ENCODE measurements around the gene TUBA4A. TPM values are rescaled to one million over a fixed set of nuclear protein-coding genes. Genes with fewer than 3 reads are reported as not detected.
A peak's percentile ranks its signal among the peaks of the same experiment; 100 is the strongest.

Gene TUBA4A
- total and polyA plus RNA-seq, 9 of the 15 experiments (the other 6 are each of a cell fraction or from before 2014, with no cell fraction given), result 25.1 to 174 (median 42.4) TPM

DNA sequence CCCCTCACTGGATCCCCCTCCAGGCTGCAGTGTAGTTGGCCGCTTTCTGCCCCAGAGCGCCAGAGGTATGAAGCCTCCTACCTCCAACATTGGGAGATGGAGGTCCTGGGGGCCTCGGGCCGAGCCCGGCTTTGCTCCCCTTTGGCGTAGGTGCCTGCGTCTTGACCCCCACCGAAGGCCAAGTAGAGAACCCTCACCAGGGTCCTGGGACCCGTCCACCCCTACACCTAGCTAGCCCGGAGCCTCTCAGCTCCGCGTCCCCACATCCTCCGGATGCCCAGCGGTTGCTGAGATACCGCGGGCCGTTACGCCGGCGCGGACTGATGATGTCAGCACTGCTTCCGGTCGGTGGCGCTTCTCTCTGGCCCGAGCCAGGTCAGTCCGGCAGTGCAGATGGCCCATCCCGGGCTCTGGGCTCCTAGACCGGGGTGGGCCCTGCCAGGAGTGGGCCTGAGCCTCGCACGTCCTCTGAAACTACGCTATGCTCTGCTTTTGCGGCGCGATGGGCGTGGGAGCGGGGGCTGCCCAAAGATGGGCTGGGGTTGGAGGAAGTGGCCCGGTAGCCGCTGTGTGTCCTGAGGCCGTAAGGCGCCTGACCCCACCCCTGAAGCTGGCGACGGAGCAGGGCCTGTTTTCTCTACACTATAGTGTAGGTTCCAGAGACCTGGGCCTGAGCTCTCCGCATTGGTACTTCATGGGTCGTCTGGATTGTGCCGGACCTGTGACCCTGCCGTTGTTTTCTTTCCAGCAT, 8.4 kb downstream of the TUBA4A start, which contains the start of the genes GLB1L and STK16 (continued):
- TF ChIP-seq, protein P1, sequence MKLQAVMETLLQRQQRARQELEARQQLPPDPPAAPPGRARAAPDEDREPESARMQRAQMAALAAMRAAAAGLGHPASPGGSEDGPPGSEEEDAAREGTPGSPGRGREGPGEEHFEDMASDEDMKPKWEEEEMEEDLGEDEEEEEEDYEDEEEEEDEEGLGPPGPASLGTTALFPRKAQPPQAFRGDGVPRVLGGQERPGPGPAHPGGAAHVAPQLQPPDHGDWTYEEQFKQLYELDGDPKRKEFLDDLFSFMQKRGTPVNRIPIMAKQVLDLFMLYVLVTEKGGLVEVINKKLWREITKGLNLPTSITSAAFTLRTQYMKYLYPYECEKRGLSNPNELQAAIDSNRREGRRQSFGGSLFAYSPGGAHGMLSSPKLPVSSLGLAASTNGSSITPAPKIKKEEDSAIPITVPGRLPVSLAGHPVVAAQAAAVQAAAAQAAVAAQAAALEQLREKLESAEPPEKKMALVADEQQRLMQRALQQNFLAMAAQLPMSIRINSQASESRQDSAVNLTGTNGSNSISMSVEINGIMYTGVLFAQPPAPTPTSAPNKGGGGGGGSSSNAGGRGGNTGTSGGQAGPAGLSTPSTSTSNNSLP (IDR thresholded peaks at IDR 0.05; ENCODE audit: borderline replicate concordance, low read depth, low read length), result no peak
- TF ChIP-seq ARNT (IDR thresholded peaks at IDR 0.05), result no peak
- no peak for TF ChIP-seq BCL6 (CRISPR knock-in tag; IDR thresholded peaks at IDR 0.05)
- no peak for TF ChIP-seq RBM14 (IDR thresholded peaks at IDR 0.05; ENCODE audit: borderline replicate concordance, insufficient read depth, low read depth, low read length)
- TF ChIP-seq, protein P2, sequence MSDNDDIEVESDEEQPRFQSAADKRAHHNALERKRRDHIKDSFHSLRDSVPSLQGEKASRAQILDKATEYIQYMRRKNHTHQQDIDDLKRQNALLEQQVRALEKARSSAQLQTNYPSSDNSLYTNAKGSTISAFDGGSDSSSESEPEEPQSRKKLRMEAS (CRISPR knock-in tag; IDR thresholded peaks at IDR 0.05), result peak; percentile 77
- no peak for TF ChIP-seq ZNF75A (CRISPR knock-in tag; IDR thresholded peaks at IDR 0.05)
- TF ChIP-seq PYGO2 (tag; IDR thresholded peaks at IDR 0.05), result no peak
- TF ChIP-seq, protein P3, sequence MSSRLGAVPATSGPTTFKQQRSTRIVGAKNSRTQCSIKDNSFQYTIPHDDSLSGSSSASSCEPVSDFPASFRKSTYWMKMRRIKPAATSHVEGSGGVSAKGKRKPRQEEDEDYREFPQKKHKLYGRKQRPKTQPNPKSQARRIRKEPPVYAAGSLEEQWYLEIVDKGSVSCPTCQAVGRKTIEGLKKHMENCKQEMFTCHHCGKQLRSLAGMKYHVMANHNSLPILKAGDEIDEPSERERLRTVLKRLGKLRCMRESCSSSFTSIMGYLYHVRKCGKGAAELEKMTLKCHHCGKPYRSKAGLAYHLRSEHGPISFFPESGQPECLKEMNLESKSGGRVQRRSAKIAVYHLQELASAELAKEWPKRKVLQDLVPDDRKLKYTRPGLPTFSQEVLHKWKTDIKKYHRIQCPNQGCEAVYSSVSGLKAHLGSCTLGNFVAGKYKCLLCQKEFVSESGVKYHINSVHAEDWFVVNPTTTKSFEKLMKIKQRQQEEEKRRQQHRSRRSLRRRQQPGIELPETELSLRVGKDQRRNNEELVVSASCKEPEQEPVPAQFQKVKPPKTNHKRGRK (tag; IDR thresholded peaks at IDR 0.05), result no peak
- TF ChIP-seq ELF2 (CRISPR knock-in tag; IDR thresholded peaks at IDR 0.05), result peak; percentile 50; the same call in 1 of the 2 replicates
- no peak for TF ChIP-seq SOX6 (IDR thresholded peaks at IDR 0.05)
- TF ChIP-seq ZNF589 (CRISPR knock-in tag; IDR thresholded peaks at IDR 0.05; ENCODE audit: low read depth), result no peak
- TF ChIP-seq RBM22 (IDR thresholded peaks at IDR 0.05; ENCODE audit: low read depth, low read length, poor library complexity, severe bottlenecking), result peak; percentile 77
- TF ChIP-seq CREBBP (IDR thresholded peaks at IDR 0.05; ENCODE audit: low read depth, low read length), result no peak
- TF ChIP-seq MYC (IDR thresholded peaks at IDR 0.05; ENCODE audit: low read depth, low read length), result peak; percentile 71; the same call in 1 of the 2 replicates
- TF ChIP-seq MYC (CRISPR knock-in tag; IDR thresholded peaks at IDR 0.05; ENCODE audit: borderline replicate concordance, low read depth), result no peak
- TF ChIP-seq U2AF2 (optimal IDR thresholded peaks at IDR 0.05; ENCODE audit: low read depth, low read length), result no peak
- TF ChIP-seq NFYB (IDR thresholded peaks at IDR 0.05; ENCODE audit: extremely low read depth, insufficient read length), result no peak
- peak; percentile 92 for TF ChIP-seq GABPA (tag; conservative IDR thresholded peaks at IDR 0.05; ENCODE audit: low read depth)
- TF ChIP-seq XRCC3 (IDR thresholded peaks at IDR 0.05), result no peak
- TF ChIP-seq KAT2B (IDR thresholded peaks at IDR 0.05; ENCODE audit: low read depth, low read length), result no peak
- TF ChIP-seq, protein P4, sequence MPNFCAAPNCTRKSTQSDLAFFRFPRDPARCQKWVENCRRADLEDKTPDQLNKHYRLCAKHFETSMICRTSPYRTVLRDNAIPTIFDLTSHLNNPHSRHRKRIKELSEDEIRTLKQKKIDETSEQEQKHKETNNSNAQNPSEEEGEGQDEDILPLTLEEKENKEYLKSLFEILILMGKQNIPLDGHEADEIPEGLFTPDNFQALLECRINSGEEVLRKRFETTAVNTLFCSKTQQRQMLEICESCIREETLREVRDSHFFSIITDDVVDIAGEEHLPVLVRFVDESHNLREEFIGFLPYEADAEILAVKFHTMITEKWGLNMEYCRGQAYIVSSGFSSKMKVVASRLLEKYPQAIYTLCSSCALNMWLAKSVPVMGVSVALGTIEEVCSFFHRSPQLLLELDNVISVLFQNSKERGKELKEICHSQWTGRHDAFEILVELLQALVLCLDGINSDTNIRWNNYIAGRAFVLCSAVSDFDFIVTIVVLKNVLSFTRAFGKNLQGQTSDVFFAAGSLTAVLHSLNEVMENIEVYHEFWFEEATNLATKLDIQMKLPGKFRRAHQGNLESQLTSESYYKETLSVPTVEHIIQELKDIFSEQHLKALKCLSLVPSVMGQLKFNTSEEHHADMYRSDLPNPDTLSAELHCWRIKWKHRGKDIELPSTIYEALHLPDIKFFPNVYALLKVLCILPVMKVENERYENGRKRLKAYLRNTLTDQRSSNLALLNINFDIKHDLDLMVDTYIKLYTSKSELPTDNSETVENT (CRISPR knock-in tag; IDR thresholded peaks at IDR 0.05), result no peak
